Lung (tissue), 12 donors: ENCODE data around the gene ZDHHC13. TPM values are rescaled to one million over a fixed set of nuclear protein-coding genes. Genes with fewer than 3 reads are reported as not detected.

Experiments
- ATAC-seq: fragments of 200-7000 bp; cut with Tn5 transposase; one replicate; pipeline ENCODE4 v1.9.1; 2020; ENCODE audit warnings: moderate number of reproducible peaks; ENCODE audit not compliant: insufficient read depth, low FRiP score
- DNase-seq, 3 donors: peaks; one replicate each; pipeline ENCODE4 v3.0.0-alpha.2; 2013 to 2017
- H3K27ac ChIP-seq, 2 donors: one replicate each; pipeline ENCODE4 v1.5.1; 2013; ENCODE audit warnings: mild to moderate bottlenecking in 2 of 2, moderate library complexity in 2 of 2, control low read depth in 1 of 2, inconsistent platforms in 1 of 2, low read depth in 1 of 2, low read length in 1 of 2
- H3K27me3 ChIP-seq, 3 donors: one replicate each; pipeline ENCODE4 v1.5.1; 2013; ENCODE audit warnings: low read length in 2 of 3; ENCODE audit not compliant: control insufficient read depth in 3 of 3, insufficient read depth in 3 of 3
- H3K36me3 ChIP-seq, 4 donors: one replicate each; pipeline ENCODE4 v1.5.1; 2013; ENCODE audit warnings: low read length in 4 of 4, mild to moderate bottlenecking in 1 of 4, moderate library complexity in 1 of 4; ENCODE audit not compliant: control insufficient read depth in 4 of 4, insufficient read depth in 4 of 4
- H3K4me1 ChIP-seq, 5 donors: one replicate each; pipeline ENCODE4 v1.5.1; 2013; ENCODE audit warnings: low read length in 5 of 5, mild to moderate bottlenecking in 2 of 5, moderate library complexity in 1 of 5; ENCODE audit not compliant: control insufficient read depth in 5 of 5, insufficient read depth in 5 of 5
- H3K4me3 ChIP-seq: one replicate; pipeline ENCODE4 v1.5.1; 2013; ENCODE audit warnings: mild to moderate bottlenecking, control low read depth, moderate library complexity
- H3K9ac ChIP-seq, 2 donors: one replicate each; pipeline ENCODE4 v1.5.1; 2013; ENCODE audit warnings: low read length in 2 of 2, control low read depth in 1 of 2; ENCODE audit not compliant: insufficient read depth in 1 of 2
- H3K9me3 ChIP-seq, 4 donors: one replicate each; pipeline ENCODE4 v1.5.1; 2013; ENCODE audit warnings: low read length in 3 of 4, mild to moderate bottlenecking in 1 of 4, moderate library complexity in 1 of 4; ENCODE audit not compliant: control insufficient read depth in 4 of 4, insufficient read depth in 3 of 4
- WGBS, 2 donors: extraction: QIAGEN DNeasy Blood & Tissue Kit; methylation state at CpG; one replicate each; pipeline ENCODE4 v1.1.7; 2013; 5-methylcytosine and 5-hydroxymethylcytosine counted together
- polyA plus RNA-seq, 2 donors: library from polyadenylated mRNA; stranded (reverse); fragments of 200-250 nt; gene quantifications; one replicate each; pipeline ENCODE4 v1.2.1, GENCODE V29; 2013
- total RNA-seq, 2 donors: library from RNA; depleted of rRNA in 1 of 2; stranded (reverse); fragments of >200 nt in 1 of 2; gene quantifications; one replicate each; pipeline ENCODE4 v1.2.1, GENCODE V29; 2014 to 2021
- TF ChIP-seq, protein P1 (sequence below): IDR thresholded peaks from 2 replicates; pipeline ENCODE4 v1.5.1; 2012; ENCODE audit warnings: mild to moderate bottlenecking; ENCODE audit errors: control extremely low read depth, extremely low read depth
- donor health status: control.
- donor health status: control.
- donor health status: Bipolar disorder and iron deficiency.
- donor health status: healthy.
- donor health status: DM: yes; HTN: yes; CAD: no.

The ZDHHC13 gene
- total and polyA plus RNA-seq, 4 donors, result 10.6 to 20.0 (median 12.4) TPM

DNA sequence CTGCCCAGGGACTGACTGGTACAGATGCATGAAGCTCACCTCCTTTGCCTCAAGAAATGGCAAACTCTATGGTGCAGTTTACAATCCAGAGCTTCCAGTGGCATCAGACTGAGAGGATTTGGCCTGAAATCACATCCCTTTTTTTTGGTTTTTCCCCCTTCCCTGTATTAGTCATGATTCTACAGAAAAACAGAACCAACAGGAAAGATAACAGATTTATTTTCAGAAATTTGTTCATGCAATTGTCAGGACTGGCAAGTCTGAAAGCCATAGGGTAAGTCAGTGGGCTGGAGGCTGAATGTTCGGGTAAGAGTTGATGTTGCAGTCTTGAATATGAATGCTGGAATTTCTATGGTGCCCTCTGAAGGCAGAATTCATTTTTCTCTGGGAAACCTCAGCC lies 12.0 kb upstream of the ZDHHC13 start:
- no peak for ATAC-seq

DNA sequence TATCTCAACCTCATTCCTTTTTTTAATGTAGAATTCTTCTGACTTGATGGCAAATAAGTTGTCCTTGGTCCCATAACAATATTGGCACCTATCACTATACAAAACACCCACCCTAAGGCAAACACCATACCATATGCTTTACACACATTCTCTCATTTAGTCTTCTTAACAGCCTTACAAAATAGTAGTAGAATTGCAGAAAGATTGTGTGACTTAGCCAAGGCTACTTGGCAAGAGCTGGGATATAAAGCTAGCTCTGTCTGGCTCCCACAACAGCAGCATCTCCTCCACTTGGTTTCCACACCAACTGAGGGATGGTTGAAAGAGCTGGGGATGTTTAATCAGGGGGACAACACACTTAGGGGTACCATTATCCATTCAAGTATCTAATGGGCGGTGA lies 9.8 kb upstream of the ZDHHC13 start:
- H3K27ac ChIP-seq, result no peak overlapping the region
- TF ChIP-seq, protein P1, sequence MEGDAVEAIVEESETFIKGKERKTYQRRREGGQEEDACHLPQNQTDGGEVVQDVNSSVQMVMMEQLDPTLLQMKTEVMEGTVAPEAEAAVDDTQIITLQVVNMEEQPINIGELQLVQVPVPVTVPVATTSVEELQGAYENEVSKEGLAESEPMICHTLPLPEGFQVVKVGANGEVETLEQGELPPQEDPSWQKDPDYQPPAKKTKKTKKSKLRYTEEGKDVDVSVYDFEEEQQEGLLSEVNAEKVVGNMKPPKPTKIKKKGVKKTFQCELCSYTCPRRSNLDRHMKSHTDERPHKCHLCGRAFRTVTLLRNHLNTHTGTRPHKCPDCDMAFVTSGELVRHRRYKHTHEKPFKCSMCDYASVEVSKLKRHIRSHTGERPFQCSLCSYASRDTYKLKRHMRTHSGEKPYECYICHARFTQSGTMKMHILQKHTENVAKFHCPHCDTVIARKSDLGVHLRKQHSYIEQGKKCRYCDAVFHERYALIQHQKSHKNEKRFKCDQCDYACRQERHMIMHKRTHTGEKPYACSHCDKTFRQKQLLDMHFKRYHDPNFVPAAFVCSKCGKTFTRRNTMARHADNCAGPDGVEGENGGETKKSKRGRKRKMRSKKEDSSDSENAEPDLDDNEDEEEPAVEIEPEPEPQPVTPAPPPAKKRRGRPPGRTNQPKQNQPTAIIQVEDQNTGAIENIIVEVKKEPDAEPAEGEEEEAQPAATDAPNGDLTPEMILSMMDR, result no peak
- ATAC-seq (no peak), DNase-seq (no peak)
- peaks cover 0 to 5% (median 0%) of the 10 kb centered on the region in 5 donors for H3K4me1 ChIP-seq
- H3K36me3 ChIP-seq, result no peaks in the 10 kb centered on the region
- H3K4me3 ChIP-seq, result no peak overlapping the region
- H3K27me3 ChIP-seq, result no peaks in the 10 kb centered on the region
- 92 to 100% methylated on average over 1 of the region's 1 CpG for WGBS, 2 donors
- H3K9me3 ChIP-seq, result no peaks in the 10 kb centered on the region
- no peak overlapping the region for H3K9ac ChIP-seq

More for the DNA sequence above, 12.0 kb upstream of the ZDHHC13 start:
- no peak for DNase-seq
- Histone ChIP-seq H3K36me3 (no peaks in the 10 kb centered on the region), H3K27me3 (no peaks in the 10 kb centered on the region), H3K9ac (no peak overlapping the region), H3K4me3 (no peak overlapping the region), H3K4me1 (peaks cover 0 to 6% (median 0%) of the 10 kb centered on the region in 5 donors), H3K27ac (no peak overlapping the region), H3K9me3 (no peaks in the 10 kb centered on the region)
- TF ChIP-seq, protein P1, result no peak
- 85 to 93% methylated on average over 1 of the region's 1 CpG for WGBS, 2 donors

DNA sequence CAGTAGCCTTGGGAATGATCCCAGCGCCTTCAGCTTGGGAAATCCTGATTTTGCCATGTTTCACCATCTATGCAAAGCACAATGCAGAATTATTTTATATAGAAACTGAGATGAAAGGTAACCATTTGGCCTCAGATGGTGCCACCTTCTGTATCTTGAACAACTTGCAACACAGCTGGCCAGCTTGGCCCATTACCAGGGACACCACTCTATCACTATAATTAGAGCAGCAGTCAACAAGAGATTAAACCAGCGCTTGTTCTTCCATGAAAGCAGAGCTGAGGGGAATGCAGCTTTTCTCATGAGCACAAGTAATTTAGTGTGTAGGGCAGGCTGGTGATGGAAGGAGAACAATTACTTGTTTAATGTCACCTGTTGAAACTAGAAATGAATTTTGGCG lies 6.7 kb upstream of the ZDHHC13 start:
- DNase-seq, result peak in 2 of 3 donors; percentile 13 to 19
- WGBS, 2 donors, result 82 to 84% methylated on average over 3 of the region's 3 CpGs
- TF ChIP-seq, protein P1, result no peak
- no peaks in the 10 kb centered on the region for H3K4me1 ChIP-seq
- ATAC-seq, result no peak
- H3K9me3 ChIP-seq, result no peaks in the 10 kb centered on the region
- no peak overlapping the region for H3K9ac ChIP-seq
- no peak overlapping the region for H3K4me3 ChIP-seq
- no peaks in the 10 kb centered on the region for H3K27me3 ChIP-seq
- peak overlapping the region in 1 of 2 donors; percentile 22 for H3K27ac ChIP-seq
- H3K36me3 ChIP-seq, result no peaks in the 10 kb centered on the region

DNA sequence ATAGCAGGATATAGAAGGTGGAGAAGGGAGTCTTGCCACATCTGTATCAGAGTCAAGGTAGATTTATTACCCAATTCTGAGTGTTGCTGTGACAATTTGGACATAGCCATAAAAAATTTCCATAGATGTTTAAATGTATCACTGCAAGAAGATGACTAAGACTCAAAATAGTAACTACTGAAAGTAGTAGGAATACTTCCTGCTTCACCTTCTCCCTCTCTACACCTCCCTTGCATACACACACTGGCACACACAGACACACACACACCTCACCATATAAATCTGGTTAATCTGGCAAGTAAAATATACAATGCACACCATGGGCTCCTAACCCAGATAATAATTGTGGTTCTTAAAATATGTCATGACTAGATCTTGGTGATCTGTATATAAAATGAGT lies 5.2 kb upstream of the ZDHHC13 start:
- H3K36me3 ChIP-seq, result no peaks in the 10 kb centered on the region
- peaks cover 0 to 2% (median 0%) of the 10 kb centered on the region in 4 donors for H3K9me3 ChIP-seq
- H3K27ac ChIP-seq, result no peak overlapping the region
- H3K4me3 ChIP-seq, result no peak overlapping the region
- ATAC-seq (no peak), DNase-seq (no peak)
- no peak overlapping the region for H3K9ac ChIP-seq
- no peaks in the 10 kb centered on the region for H3K4me1 ChIP-seq
- TF ChIP-seq, protein P1, result no peak
- no peaks in the 10 kb centered on the region for H3K27me3 ChIP-seq
